ENCODE measurements around the gene TTC33.
A peak's percentile ranks its signal among the peaks of the same experiment; 100 is the strongest.
"Not testable (repeated sequence)": the region's sequence is repeated elsewhere in the genome, so short reads cannot be mapped to it uniquely, and the experiment has no call there.

TTC33 gene

GRCh38 chr5:40755407-40756365, at the start of gene TTC33:
Gene TTC33 (minus strand): TSS chr5:40755961. CDS start chr5:40747018, 8,943 bp downstream.
- DNase-seq: peak; percentile 97

GRCh38 chr5:40801771-40802562, 46.2 kb upstream of the TTC33 start:
- no peak for DNase-seq

GRCh38 chr5:40799258-40799657, 43.5 kb upstream of the TTC33 start:
- DNase-seq: peak; percentile 20

GRCh38 chr5:40798801-40799210, 43.0 kb upstream of the TTC33 start:
- DNase-seq: no peak

- peak; percentile 96 for DNase-seq
Observed at GRCh38 chr5:40798012-40798800, 42.4 kb upstream of the TTC33 start, which contains the start of gene PRKAA1. Gene PRKAA1 (minus strand): TSS chr5:40798374. CDS start chr5:40798189, 185 bp downstream.

- peak; percentile 86 for DNase-seq
Observed at GRCh38 chr5:40797273-40798011, 41.7 kb upstream of the TTC33 start.

GRCh38 chr5:40796487-40796889, 40.7 kb upstream of the TTC33 start:
- no peak for DNase-seq

- DNase-seq: not testable (repeated sequence)
Observed at GRCh38 chr5:40794877-40795276, 39.1 kb upstream of the TTC33 start.

- not testable (repeated sequence) for DNase-seq
Observed at GRCh38 chr5:40794340-40794739, 38.6 kb upstream of the TTC33 start.

GRCh38 chr5:40792691-40793090, 36.9 kb upstream of the TTC33 start:
- DNase-seq: not testable (repeated sequence)

GRCh38 chr5:40791715-40792139, 36.0 kb upstream of the TTC33 start:
- DNase-seq: no peak

GRCh38 chr5:40790947-40791593, 35.3 kb upstream of the TTC33 start:
- no peak for DNase-seq

GRCh38 chr5:40788941-40789340, 33.2 kb upstream of the TTC33 start:
- DNase-seq: not testable (repeated sequence)

- DNase-seq: no peak
Observed at GRCh38 chr5:40787986-40788385, 32.2 kb upstream of the TTC33 start.

GRCh38 chr5:40786664-40787063, 30.9 kb upstream of the TTC33 start:
- not testable (repeated sequence) for DNase-seq

- no peak for DNase-seq
Observed at GRCh38 chr5:40784916-40785315, 29.2 kb upstream of the TTC33 start.

- no peak for DNase-seq
Observed at GRCh38 chr5:40784027-40784653, 28.4 kb upstream of the TTC33 start.

GRCh38 chr5:40781843-40782409, 26.2 kb upstream of the TTC33 start:
- no peak for DNase-seq

GRCh38 chr5:40780858-40781257, 25.1 kb upstream of the TTC33 start:
- no peak for DNase-seq

- no peak for DNase-seq
Observed at GRCh38 chr5:40780199-40780598, 24.4 kb upstream of the TTC33 start.
